ENCODE results near the gene IDI1.

The IDI1 gene

DNA sequence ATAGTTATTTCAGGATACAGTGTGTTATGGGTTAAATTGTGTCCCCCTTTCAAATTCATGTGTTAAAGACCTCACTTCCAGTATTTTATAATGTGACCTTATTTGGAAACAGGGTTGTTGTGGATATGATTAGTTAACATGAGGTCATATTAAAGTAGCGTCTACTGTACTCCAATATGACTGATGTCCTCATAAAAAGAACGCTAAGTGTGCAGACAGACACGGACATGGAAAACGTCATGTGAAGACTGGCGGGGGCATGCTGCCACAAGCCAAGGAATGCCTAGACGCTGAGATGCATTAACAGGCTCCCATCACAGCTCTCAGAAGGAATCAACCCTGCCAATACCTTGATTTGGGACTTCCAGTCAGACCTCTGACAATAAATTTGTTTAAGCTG, 5.8 kb upstream of the IDI1 start:
- DNase-seq (ENCODE audit: low read depth, low spot score): no peak
- H3K4me3 ChIP-seq (ENCODE audit: low read depth, low read length): peak overlapping the region; percentile 94
- TF ChIP-seq, protein P1, sequence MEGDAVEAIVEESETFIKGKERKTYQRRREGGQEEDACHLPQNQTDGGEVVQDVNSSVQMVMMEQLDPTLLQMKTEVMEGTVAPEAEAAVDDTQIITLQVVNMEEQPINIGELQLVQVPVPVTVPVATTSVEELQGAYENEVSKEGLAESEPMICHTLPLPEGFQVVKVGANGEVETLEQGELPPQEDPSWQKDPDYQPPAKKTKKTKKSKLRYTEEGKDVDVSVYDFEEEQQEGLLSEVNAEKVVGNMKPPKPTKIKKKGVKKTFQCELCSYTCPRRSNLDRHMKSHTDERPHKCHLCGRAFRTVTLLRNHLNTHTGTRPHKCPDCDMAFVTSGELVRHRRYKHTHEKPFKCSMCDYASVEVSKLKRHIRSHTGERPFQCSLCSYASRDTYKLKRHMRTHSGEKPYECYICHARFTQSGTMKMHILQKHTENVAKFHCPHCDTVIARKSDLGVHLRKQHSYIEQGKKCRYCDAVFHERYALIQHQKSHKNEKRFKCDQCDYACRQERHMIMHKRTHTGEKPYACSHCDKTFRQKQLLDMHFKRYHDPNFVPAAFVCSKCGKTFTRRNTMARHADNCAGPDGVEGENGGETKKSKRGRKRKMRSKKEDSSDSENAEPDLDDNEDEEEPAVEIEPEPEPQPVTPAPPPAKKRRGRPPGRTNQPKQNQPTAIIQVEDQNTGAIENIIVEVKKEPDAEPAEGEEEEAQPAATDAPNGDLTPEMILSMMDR (IDR thresholded peaks at IDR 0.05; ENCODE audit: low read depth, low read length): no peak
- in situ Hi-C loops (cut with HindIII; ENCODE audit: low sequenced_read_pairs): no loop called here

DNA sequence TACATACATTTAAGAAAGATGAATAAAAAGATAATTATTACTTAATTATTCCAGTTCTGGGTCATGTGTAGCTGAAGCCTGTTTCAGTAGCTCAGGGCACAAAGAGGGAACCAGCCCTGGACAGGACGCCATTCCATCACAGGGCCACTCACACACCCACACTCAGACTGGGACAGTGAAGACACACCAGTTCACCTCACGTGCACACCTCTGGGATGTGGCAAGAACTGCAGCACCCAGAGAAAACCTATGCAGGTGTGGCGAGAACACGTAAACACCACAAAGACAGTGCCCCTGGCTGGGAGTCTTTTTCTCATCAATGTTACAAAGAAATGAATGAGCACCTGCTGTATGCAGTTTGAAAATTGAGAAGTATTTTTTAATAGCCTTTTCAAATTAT, 1.6 kb upstream of the IDI1 start:
- in situ Hi-C loops (cut with HindIII; ENCODE audit: low sequenced_read_pairs): no loop called here
- peak overlapping the region; percentile 80 for H3K4me3 ChIP-seq (ENCODE audit: low read depth, low read length)

DNA sequence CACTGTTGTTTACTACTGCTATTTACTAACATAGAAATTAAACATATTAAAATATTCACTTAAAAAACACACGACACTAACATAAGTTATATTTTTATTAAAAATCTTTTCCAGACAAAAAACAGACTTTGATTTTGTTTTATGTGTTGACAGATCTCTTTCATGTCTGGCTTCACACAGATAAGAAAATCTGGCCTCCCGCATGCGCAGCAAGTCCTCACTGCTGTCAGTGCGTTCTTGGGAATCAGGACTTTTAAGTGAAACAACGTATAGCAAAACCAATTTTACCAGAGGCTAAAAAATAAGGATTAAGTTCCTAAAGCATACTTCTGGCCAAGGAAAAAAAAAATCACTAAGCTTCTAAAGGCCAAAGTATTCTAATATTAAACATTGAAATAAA, 1.2 kb upstream of the IDI1 start:
- H3K4me3 ChIP-seq (ENCODE audit: low read depth, low read length): peak overlapping the region; percentile 80
- in situ Hi-C loops (cut with HindIII; ENCODE audit: low sequenced_read_pairs): no loop called here
- TF ChIP-seq, protein P1 (IDR thresholded peaks at IDR 0.05; ENCODE audit: low read depth, low read length): no peak
- no peak for DNase-seq (ENCODE audit: low read depth, low spot score)

More for the DNA sequence above, 1.6 kb upstream of the IDI1 start:
- TF ChIP-seq, protein P1 (IDR thresholded peaks at IDR 0.05; ENCODE audit: low read depth, low read length): no peak
- no peak for DNase-seq (ENCODE audit: low read depth, low spot score)

DNA sequence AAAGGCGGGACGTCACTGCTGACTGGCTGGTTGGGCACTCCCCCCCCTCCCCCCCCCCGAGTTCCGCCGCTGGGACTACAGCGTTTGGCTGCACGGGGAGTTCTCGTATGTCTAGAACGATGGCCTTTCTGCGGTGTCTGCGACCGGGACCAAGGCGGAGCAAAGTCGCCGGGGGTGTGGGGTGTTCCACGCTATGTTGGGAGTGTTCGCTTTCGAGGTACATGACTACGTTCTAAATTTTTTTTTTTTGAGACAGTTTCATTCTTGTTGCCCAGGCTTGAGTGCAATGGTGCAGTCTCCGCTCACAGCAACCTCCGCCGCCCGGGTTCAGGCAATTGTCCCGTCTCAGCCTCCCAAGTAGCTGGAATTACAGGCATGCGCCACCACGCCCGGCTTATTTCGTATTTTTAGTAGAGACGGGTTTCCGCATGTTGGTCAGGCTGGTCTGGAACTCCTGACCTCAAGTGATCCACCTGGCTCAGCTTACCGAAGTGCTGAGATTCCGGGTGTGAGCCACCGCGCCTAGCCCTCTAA, 573 bp upstream of the IDI1 start:
- no peak for DNase-seq (ENCODE audit: low read depth, low spot score)
- TF ChIP-seq, protein P1 (IDR thresholded peaks at IDR 0.05; ENCODE audit: low read depth, low read length): no peak
- H3K4me3 ChIP-seq (ENCODE audit: low read depth, low read length): peak overlapping the region; percentile 80
- in situ Hi-C loops (cut with HindIII; ENCODE audit: low sequenced_read_pairs): no loop called here

DNA sequence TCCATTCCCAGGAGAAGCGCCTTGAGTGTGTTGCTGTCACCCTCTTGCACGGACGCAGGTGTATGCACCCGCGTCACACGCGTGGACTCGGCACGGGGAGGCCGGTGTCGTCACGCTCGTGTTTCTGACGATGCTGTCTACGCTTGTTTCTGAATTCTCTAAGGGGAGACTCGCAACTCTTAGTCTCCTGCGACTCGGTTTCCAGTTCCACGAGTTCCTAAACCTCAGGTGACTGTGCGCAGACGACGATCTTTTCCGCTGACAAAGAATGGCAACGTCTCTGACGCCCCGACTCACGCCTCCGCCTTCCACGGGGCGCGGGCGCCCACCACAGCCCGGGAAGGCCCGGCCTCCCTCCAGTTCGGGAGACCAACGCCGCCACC, 579 bp downstream of the IDI1 start:
- no peak for DNase-seq (ENCODE audit: low read depth, low spot score)
- TF ChIP-seq, protein P1 (IDR thresholded peaks at IDR 0.05; ENCODE audit: low read depth, low read length): no peak
- in situ Hi-C loops (cut with HindIII; ENCODE audit: low sequenced_read_pairs): no loop called here
- peak overlapping the region; percentile 80 for H3K4me3 ChIP-seq (ENCODE audit: low read depth, low read length)

DNA sequence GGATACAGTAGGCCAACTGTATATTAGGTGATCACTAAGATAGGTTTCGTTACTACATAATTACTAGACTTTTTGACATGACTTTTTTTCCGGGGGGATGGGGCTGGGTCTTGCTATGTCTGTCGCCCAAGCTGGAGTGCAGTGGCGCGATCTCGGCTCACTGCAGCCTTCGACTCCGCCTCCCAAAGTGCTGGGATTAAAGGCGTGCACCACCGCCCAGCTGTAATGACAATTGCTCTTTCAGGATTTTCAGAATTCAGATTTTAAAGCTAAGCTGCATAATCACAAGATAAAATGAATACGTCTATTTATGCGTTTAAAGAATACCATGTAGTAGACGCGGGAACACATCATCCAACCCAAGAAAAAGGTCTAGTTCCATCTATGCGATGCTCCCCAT, 982 bp downstream of the IDI1 start:
- no peak for DNase-seq (ENCODE audit: low read depth, low spot score)
- TF ChIP-seq, protein P1 (IDR thresholded peaks at IDR 0.05; ENCODE audit: low read depth, low read length): no peak
- in situ Hi-C loops (cut with HindIII; ENCODE audit: low sequenced_read_pairs): no loop called here
- peak overlapping the region; percentile 80 for H3K4me3 ChIP-seq (ENCODE audit: low read depth, low read length)

DNA sequence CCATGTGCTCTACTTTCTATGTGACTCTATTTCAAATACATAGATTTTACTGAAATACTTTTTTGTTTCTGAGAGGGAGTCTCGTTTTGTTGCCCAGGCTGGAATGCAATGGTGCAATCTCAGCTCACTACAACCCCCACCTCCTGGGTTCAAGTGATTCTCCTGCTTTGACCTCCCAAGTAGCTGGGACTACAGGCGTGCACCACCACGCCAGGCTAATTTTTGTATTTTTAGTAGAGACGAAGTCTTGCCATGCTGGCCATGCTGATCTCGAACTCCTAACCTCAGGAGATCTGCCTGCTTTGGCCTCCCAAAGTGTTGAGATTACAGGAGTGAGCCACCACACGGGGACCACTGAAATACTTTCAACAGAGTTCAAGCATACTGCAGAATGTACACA, 3.5 kb downstream of the IDI1 start:
- in situ Hi-C loops (cut with HindIII; ENCODE audit: low sequenced_read_pairs): no loop called here
- no peak for DNase-seq (ENCODE audit: low read depth, low spot score)
- TF ChIP-seq, protein P1 (IDR thresholded peaks at IDR 0.05; ENCODE audit: low read depth, low read length): no peak
- H3K4me3 ChIP-seq (ENCODE audit: low read depth, low read length): no peak overlapping the region
